ENCODE data around the gene PALM. TPM values are rescaled to one million over a fixed set of nuclear protein-coding genes. Genes with fewer than 3 reads are reported as not detected.
"Not testable (repeated sequence)": the region's sequence is repeated elsewhere in the genome, so short reads cannot be mapped to it uniquely, and the experiment has no call there.

The PALM gene
- total RNA-seq, 1 donor from 2014 or later: under 0.01 TPM

GRCh38 chr19:726993-727956 lies 18.5 kb downstream of the PALM start:
- no peak for FAIRE-seq
- DNase-seq (ENCODE audit: low read depth): no peak
- H3K4me3 ChIP-seq (ENCODE audit: low read depth, low read length): no peak overlapping the region
- no peaks in the 10 kb centered on the region for H3K27me3 ChIP-seq (ENCODE audit: control insufficient read depth, insufficient read depth, low read length)
- no peak for TF ChIP-seq CTCF (IDR thresholded peaks at IDR 0.05; ENCODE audit: insufficient read depth, low read length, severe bottlenecking)
- H3K36me3 ChIP-seq (ENCODE audit: control insufficient read depth, insufficient read depth, low read length): no peaks in the 10 kb centered on the region

GRCh38 chr19:728011-728410 lies 19.3 kb downstream of the PALM start:
- FAIRE-seq (no peak), DNase-seq (ENCODE audit: low read depth) (no peak)
- no peak overlapping the region for H3K4me3 ChIP-seq (ENCODE audit: low read depth, low read length)
- no peak for TF ChIP-seq CTCF (IDR thresholded peaks at IDR 0.05; ENCODE audit: insufficient read depth, low read length, severe bottlenecking)
- no peaks in the 10 kb centered on the region for H3K36me3 ChIP-seq (ENCODE audit: control insufficient read depth, insufficient read depth, low read length)
- H3K27me3 ChIP-seq (ENCODE audit: control insufficient read depth, insufficient read depth, low read length): no peaks in the 10 kb centered on the region

- not testable (repeated sequence) for H3K36me3 ChIP-seq (ENCODE audit: control insufficient read depth, insufficient read depth, low read length); FAIRE-seq; DNase-seq (ENCODE audit: low read depth); H3K4me3 ChIP-seq (ENCODE audit: low read depth, low read length); H3K27me3 ChIP-seq (ENCODE audit: control insufficient read depth, insufficient read depth, low read length)
These were observed 20.8 kb downstream of the PALM start for GRCh38 chr19:729564-729963.

GRCh38 chr19:729965-730668 lies 21.4 kb downstream of the PALM start:
- no peak for DNase-seq (ENCODE audit: low read depth)
- Histone ChIP-seq H3K36me3 (ENCODE audit: control insufficient read depth, insufficient read depth, low read length) (no peaks in the 10 kb centered on the region), H3K4me3 (ENCODE audit: low read depth, low read length) (no peak overlapping the region), H3K27me3 (ENCODE audit: control insufficient read depth, insufficient read depth, low read length) (no peaks in the 10 kb centered on the region)
- FAIRE-seq: no peak
- TF ChIP-seq CTCF (IDR thresholded peaks at IDR 0.05; ENCODE audit: insufficient read depth, low read length, severe bottlenecking): no peak

GRCh38 chr19:731000-731399 lies 22.3 kb downstream of the PALM start:
- TF ChIP-seq CTCF (IDR thresholded peaks at IDR 0.05; ENCODE audit: insufficient read depth, low read length, severe bottlenecking): no peak
- Histone ChIP-seq H3K27me3 (ENCODE audit: control insufficient read depth, insufficient read depth, low read length) (no peaks in the 10 kb centered on the region), H3K4me3 (ENCODE audit: low read depth, low read length) (no peak overlapping the region), H3K36me3 (ENCODE audit: control insufficient read depth, insufficient read depth, low read length) (no peaks in the 10 kb centered on the region)
- DNase-seq (ENCODE audit: low read depth): no peak
- FAIRE-seq: no peak
